ENCODE results near the gene FADS2.

- TF ChIP-seq EP300 (IDR thresholded peaks at IDR 0.05) (no peak), POLR2A (IDR thresholded peaks at IDR 0.05) (no peak), CTCF (IDR thresholded peaks at IDR 0.05) (no peak), POLR2AphosphoS5 (IDR thresholded peaks at IDR 0.05) (no peak)
These were observed 27.0 kb downstream of the FADS2 start for GRCh38 chr11:61854966-61855714.
